ENCODE data around the gene RNASE4. TPM values are rescaled to one million over a fixed set of nuclear protein-coding genes. Genes with fewer than 3 reads are reported as not detected.
A peak's percentile ranks its signal among the peaks of the same experiment; 100 is the strongest.

The RNASE4 gene
- total RNA-seq, 6 donors from 2014 or later: 14.7 to 108 (median 26.7) TPM

GRCh38 chr14:20645481-20645880, 38.9 kb upstream of the RNASE4 start:
- 96 to 100% methylated on average over 1 of the region's 1 CpG for WGBS, 2 donors
- no peaks in the 10 kb centered on the region for H3K9me3 ChIP-seq
- no peak overlapping the region for H3K27ac ChIP-seq
- DNase-seq: no peak
- no peak for ATAC-seq (ENCODE audit: low FRiP score in 2 of 2)
- H3K36me3 ChIP-seq: no peaks in the 10 kb centered on the region
- no peaks in the 10 kb centered on the region for H3K4me1 ChIP-seq
- TF ChIP-seq POLR2AphosphoS5 (IDR thresholded peaks at IDR 0.05): no peak
- no peak for TF ChIP-seq POLR2A (IDR thresholded peaks at IDR 0.05)
- no peak for TF ChIP-seq EP300 (IDR thresholded peaks at IDR 0.05)
- TF ChIP-seq, protein P1, sequence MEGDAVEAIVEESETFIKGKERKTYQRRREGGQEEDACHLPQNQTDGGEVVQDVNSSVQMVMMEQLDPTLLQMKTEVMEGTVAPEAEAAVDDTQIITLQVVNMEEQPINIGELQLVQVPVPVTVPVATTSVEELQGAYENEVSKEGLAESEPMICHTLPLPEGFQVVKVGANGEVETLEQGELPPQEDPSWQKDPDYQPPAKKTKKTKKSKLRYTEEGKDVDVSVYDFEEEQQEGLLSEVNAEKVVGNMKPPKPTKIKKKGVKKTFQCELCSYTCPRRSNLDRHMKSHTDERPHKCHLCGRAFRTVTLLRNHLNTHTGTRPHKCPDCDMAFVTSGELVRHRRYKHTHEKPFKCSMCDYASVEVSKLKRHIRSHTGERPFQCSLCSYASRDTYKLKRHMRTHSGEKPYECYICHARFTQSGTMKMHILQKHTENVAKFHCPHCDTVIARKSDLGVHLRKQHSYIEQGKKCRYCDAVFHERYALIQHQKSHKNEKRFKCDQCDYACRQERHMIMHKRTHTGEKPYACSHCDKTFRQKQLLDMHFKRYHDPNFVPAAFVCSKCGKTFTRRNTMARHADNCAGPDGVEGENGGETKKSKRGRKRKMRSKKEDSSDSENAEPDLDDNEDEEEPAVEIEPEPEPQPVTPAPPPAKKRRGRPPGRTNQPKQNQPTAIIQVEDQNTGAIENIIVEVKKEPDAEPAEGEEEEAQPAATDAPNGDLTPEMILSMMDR (IDR thresholded peaks at IDR 0.05): no peak
- no peak overlapping the region for H3K4me3 ChIP-seq
- no peaks in the 10 kb centered on the region for H3K27me3 ChIP-seq

- no peaks in the 10 kb centered on the region for H3K36me3 ChIP-seq
- TF ChIP-seq, protein P1 (IDR thresholded peaks at IDR 0.05): no peak
- TF ChIP-seq POLR2A (IDR thresholded peaks at IDR 0.05) (no peak), EP300 (IDR thresholded peaks at IDR 0.05) (no peak), POLR2AphosphoS5 (IDR thresholded peaks at IDR 0.05) (no peak)
- peaks cover 0 to 9% (median 2%) of the 10 kb centered on the region in 4 donors for H3K4me1 ChIP-seq
- peaks cover 0 to 40% (median 9%) of the 10 kb centered on the region in 4 donors for H3K27me3 ChIP-seq
- H3K4me3 ChIP-seq: no peak overlapping the region
- H3K9me3 ChIP-seq: no peaks in the 10 kb centered on the region
- 4 to 6% methylated on average over 29 to 39 of the region's 39 CpGs for WGBS, 2 donors
- ATAC-seq (ENCODE audit: low FRiP score in 2 of 2) (no peak), DNase-seq (peak in 1 of 2 donors; percentile 22)
- H3K27ac ChIP-seq: no peak overlapping the region
Measured at GRCh38 chr14:20652996-20653975, 31.1 kb upstream of the RNASE4 start.

- ATAC-seq (ENCODE audit: low FRiP score in 2 of 2) (no peak), DNase-seq (no peak)
- WGBS, 2 donors: 79 to 89% methylated on average over 4 of the region's 4 CpGs
- no peaks in the 10 kb centered on the region for H3K9me3 ChIP-seq
- TF ChIP-seq EP300 (IDR thresholded peaks at IDR 0.05): no peak
- TF ChIP-seq POLR2A (IDR thresholded peaks at IDR 0.05): no peak
- TF ChIP-seq, protein P1 (IDR thresholded peaks at IDR 0.05): no peak
- TF ChIP-seq POLR2AphosphoS5 (IDR thresholded peaks at IDR 0.05): no peak
- no peaks in the 10 kb centered on the region for H3K36me3 ChIP-seq
- no peak overlapping the region for H3K27ac ChIP-seq
- H3K4me1 ChIP-seq: peaks cover 0 to 9% (median 2%) of the 10 kb centered on the region in 4 donors
- H3K27me3 ChIP-seq: peaks cover 0 to 44% (median 14%) of the 10 kb centered on the region in 4 donors
- no peak overlapping the region for H3K4me3 ChIP-seq
Measured at GRCh38 chr14:20655851-20656250, 28.5 kb upstream of the RNASE4 start.

- Histone ChIP-seq H3K4me1 (peaks cover 0 to 9% (median 2%) of the 10 kb centered on the region in 4 donors), H3K4me3 (no peak overlapping the region), H3K9me3 (no peaks in the 10 kb centered on the region), H3K36me3 (no peaks in the 10 kb centered on the region), H3K27me3 (peaks cover 0 to 44% (median 14%) of the 10 kb centered on the region in 4 donors), H3K27ac (no peak overlapping the region)
- ATAC-seq (ENCODE audit: low FRiP score in 2 of 2): no peak
- no peak for TF ChIP-seq POLR2AphosphoS5 (IDR thresholded peaks at IDR 0.05)
- WGBS, 2 donors: 70 to 87% methylated on average over 4 of the region's 4 CpGs
- DNase-seq: no peak
Measured at GRCh38 chr14:20656274-20656673, 28.1 kb upstream of the RNASE4 start.

Data from upper lobe of left lung (tissue), 6 donors.